GM23338 (cell line): Measurements from ENCODE around the gene CACNA2D2.

Experiments
- CREB1 ChIP-seq: fragments of 250-450 bp; sonication (Bioruptor Pico); IDR thresholded peaks from 2 replicates; pipeline ENCODE4 v1.5.0; 2020; ENCODE audit warnings: low read depth, mild to moderate bottlenecking, moderate library complexity
- CTCF ChIP-seq, 2 experiments: fragments of 200-600 bp in 1 of 2; sonication (generic) in 1 of 2; conservative IDR thresholded peaks; 2 replicates each; pipeline versions ENCODE4 v1.5.1 to v1.6.1; 2016 to 2017; ENCODE audit warnings: antibody characterized with exemption in 2 of 2, low read depth in 2 of 2, mild to moderate bottlenecking in 2 of 2, moderate library complexity in 1 of 2
- ETS1 ChIP-seq: IDR thresholded peaks from 2 replicates; pipeline ENCODE4 v1.6.1; 2016; ENCODE audit warnings: antibody characterized with exemption
- EZH2 ChIP-seq: fragments of 200-600 bp; sonication (generic); IDR thresholded peaks from one replicate; pipeline ENCODE4 v1.8.0; 2017; ENCODE audit warnings: antibody characterized with exemption, mild to moderate bottlenecking, low read depth; ENCODE audit not compliant: unreplicated experiment
- EZH2phosphoT487 ChIP-seq: fragments of 200-600 bp; sonication (generic); IDR thresholded peaks from one replicate; pipeline ENCODE4 v1.8.1; 2018; ENCODE audit warnings: antibody characterized with exemption; ENCODE audit not compliant: unreplicated experiment
- JUNB ChIP-seq: IDR thresholded peaks from one replicate; pipeline ENCODE4 v1.6.1; 2016; ENCODE audit warnings: antibody characterized with exemption; ENCODE audit not compliant: unreplicated experiment
- NANOG ChIP-seq: IDR thresholded peaks from 2 replicates; pipeline ENCODE4 v1.6.1; 2016; ENCODE audit warnings: antibody characterized with exemption, borderline replicate concordance
- POLR2AphosphoS5 ChIP-seq: IDR thresholded peaks from 2 replicates; pipeline ENCODE4 v1.6.1; 2016; ENCODE audit warnings: antibody characterized with exemption, low read depth
- REST ChIP-seq: IDR thresholded peaks from one replicate; pipeline ENCODE4 v1.6.1; 2018; ENCODE audit warnings: antibody characterized with exemption; ENCODE audit not compliant: unreplicated experiment
- STAT1 ChIP-seq: IDR thresholded peaks from one replicate; pipeline ENCODE4 v1.6.1; 2016; ENCODE audit warnings: antibody characterized with exemption; ENCODE audit not compliant: unreplicated experiment
- ZNF114 ChIP-seq: fragments of 250-450 bp; sonication (Bioruptor Pico); IDR thresholded peaks from 2 replicates; pipeline ENCODE4 v1.5.0; 2020; ENCODE audit warnings: mild to moderate bottlenecking, moderate library complexity
- ZNF331 ChIP-seq: fragments of 250-450 bp; sonication (Bioruptor Pico); IDR thresholded peaks from 2 replicates; pipeline ENCODE4 v1.5.0; 2020; ENCODE audit warnings: low read depth, mild to moderate bottlenecking, moderate library complexity
- ZNF462 ChIP-seq: fragments of 250-450 bp; sonication (Bioruptor Pico); IDR thresholded peaks from 2 replicates; pipeline ENCODE4 v1.5.0; 2020; ENCODE audit warnings: mild to moderate bottlenecking, moderate library complexity

- TF ChIP-seq CTCF (conservative IDR thresholded peaks at IDR 0.05; ENCODE audit: low read depth in 2 of 2) (no peak), JUNB (no peak), POLR2AphosphoS5 (no peak), EZH2 (no peak), EZH2phosphoT487 (no peak), CREB1 (CRISPR knock-in tag) (no peak), REST (no peak), ZNF331 (CRISPR knock-in tag) (no peak), ETS1 (no peak), STAT1 (no peak), NANOG (no peak), ZNF114 (no peak), ZNF462 (CRISPR knock-in tag) (no peak)
Observed at GRCh38 chr3:50504681-50505080, 1.2 kb upstream of the CACNA2D2 start.
